NCI-H1436 treated with DMSO at 0.1 percent for 48 hours (cell line): ENCODE measurements around the gene COX20.
"Not testable (repeated sequence)": the region's sequence is repeated elsewhere in the genome, so short reads cannot be mapped to it uniquely, and the experiment has no call there.

Experiments
- DNase-seq: peaks from one replicate; lab custom pipeline; 2025; lab: John Stamatoyannopoulos, UW

COX20 gene

DNA sequence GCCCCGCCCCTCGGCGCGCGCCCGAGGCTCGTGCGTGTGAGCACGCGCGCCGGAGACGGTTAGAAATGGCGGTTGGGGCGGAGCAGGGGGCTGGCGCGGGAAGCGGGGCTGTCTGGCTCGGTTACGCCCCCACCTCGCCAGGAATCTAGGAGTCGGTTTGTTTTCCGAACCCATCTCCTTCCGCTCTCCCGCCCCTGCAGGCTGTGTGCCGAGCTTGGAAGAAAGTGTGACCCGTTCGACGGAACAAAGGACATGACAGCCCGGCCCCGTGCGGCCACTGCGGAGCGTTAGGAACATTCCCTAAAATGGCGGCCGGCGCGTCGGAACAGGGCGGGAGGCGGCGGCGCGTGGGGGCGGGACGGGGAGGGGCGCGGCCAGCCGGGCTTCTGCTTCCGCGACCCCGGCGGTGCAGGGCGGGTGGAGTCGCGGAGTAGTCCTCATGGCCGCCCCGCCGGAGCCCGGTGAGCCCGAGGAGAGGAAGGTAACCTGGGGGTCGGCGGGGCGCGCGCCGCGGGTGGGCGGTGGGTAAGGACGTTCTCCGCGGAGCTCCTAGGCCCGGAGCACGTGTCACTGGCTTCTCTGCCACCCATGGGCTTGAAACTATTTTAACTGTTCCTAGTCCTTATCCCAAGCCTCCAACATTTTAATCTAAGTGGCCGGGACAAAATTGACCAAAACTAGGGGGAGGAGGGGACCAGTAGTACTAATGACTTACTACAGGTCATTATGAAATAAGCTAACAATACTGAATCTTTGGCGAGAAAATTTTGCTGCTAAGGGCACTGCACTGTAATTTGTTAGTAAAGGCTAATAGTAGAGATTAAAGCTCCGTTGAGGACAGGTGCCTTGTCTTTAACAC lies at the start of gene COX20:
Gene COX20, plus strand, starts transcription at position 383 of the 859 bp plus-strand sequence. Its CDS starts 57 bp downstream, at position 440.
- DNase-seq: peak; percentile 81

DNA sequence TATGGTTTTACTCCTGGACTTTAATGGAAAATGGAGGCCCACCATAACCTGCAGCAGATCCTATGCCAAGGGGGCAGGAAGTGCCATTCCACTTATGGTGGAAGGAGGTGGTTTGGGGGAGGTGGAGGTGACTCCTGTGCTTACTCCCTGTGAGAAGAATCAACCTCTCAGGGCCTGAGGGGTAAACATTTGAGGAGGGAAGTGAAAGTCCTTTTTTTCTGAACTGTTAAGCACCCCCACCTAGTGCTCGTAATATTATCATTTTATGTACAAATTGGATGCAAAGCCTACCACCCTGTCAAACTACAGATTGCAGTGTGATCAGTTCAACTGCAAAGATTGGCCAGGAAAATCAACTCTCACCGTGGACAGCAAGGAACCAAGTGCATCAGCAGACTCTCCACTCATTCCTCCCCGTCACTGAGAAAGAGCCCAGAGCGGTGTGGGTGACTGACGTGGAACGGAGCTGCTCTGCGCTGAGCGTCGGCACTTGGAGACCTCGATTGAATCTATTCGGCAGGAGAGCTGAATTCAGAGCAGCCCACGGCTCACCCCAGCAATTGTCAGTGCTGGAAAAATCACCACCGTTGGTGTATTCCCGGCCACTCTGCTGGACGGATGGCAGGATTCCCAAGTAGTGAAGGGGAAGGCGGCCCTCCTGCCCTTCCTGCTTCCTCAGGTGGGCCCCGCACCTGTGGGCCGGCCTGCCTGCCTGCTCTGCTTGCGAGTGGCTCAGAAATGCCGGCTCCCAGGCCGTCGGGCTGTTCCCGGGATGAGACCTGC lies 46.8 kb upstream of the COX20 start:
- DNase-seq: no peak

DNA sequence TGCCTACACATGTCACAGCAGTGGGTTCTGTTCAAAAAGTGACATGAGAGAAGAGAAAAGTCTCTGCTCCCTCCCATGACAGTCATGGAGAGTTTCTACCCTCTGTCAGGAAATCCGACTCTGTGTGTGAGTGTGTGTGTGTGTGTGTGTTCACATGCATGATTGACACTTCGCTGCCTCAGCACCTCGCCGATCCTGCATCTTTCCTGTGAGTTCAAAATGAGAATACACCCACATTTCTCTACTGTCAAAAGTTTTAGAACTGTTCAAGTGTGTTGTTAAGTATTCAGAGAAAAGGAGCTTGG lies 46.2 kb upstream of the COX20 start:
- no peak for DNase-seq

- no peak for DNase-seq
These were observed 45.7 kb upstream of the COX20 start for GRCh38 chr1:244789731-244790130.

GRCh38 chr1:244791061-244791460 lies 44.4 kb upstream of the COX20 start:
- no peak for DNase-seq

DNA sequence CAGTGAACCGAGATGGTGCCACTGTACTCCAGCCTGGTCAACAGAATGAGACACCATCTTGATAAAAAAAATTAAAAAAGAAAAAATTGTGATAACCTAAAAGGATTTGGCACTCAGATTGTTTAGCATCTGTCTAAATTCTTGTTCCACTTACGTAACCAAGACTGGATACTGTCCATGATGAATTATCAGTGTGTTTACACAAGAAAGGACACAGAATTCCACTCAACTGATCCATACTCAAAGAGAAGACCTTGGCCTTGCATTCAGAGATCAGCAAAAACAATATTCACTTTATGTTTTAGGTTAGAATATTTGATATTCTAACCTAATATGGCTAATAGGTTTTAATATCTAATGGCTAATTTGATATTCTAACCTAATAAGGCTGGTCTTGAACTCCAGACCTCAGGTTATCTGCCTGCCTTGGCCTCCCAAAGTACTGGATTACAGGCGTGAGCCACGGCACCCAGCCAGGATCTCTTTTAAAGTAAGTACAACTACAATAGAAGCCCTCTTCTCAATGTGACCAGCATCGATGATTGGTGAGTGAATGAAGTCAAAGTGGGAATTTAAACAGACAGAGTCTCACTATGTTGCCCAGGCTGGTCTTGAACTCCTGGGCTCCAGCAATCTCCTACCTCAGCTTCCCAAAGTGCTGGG lies 43.1 kb upstream of the COX20 start:
- DNase-seq: no peak

DNA sequence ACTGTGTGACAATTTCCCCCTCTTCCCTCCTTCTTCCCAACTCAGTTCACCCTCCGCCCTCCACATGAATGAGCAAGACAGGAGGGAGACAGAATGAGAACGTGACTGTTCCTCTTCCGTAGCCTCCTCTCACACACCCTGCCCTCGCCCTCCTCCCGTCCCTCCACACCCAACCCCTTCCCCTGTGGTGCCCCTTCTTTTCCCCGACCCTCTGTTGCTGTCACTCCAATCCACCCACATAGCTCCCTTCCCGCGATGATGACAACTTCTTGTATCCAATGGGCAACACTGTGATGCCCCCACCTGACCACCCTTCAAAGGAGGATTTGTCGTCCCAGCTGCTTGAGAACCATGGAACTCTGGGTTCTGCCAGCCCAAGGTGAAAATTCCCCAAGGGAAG lies 41.4 kb upstream of the COX20 start:
- no peak for DNase-seq

DNA sequence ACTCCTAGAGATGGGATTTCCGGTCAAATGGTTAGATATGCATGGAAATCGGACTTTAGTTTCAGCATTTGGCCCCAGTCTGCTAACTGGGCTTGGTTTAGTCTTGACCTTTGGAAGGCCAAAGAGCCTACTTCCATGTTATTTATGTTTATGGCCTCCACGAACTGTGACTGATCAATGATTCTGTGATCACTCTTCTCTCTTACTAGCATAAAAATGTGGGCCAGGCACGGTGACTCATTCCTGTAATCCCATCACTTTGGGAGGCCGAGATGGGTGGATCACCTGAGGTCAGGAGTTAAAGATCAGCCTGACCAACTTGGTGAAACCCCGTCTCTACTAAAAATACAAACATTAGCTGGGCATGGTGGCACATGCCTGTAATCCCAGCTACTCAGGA lies 40.9 kb upstream of the COX20 start:
- DNase-seq: not testable (repeated sequence)

DNA sequence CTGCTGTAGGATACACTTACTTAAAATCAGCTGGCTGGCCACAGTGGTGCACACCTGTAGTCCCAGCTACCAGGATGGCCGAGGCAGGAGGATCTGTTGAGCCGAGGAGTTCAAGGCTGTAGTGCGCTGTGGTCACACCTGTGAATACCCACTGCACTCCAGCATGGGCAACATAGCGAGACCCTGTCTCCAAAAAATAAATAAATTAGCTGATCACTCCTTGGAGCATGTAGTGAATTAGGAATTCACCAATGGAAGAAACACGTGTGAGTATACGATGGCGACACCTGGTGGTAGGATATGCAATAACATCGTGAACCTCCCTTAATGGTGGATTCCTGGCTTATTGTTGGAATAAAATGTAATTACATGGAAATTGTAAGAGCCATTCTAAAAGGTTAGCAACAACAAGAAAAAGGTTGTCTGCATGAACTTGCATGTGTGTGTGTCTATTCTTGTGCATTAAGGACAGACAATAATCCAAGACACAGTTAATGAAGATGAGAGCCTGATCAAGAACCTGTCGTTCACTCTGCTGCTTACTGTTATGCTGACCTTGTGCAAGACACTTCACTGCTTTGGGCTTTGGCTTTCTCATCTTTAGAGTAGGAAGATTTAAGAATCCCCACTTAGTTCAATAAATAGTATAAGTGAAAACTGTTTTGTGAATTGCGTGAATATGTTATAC lies 38.6 kb upstream of the COX20 start:
- DNase-seq: peak; percentile 11

DNA sequence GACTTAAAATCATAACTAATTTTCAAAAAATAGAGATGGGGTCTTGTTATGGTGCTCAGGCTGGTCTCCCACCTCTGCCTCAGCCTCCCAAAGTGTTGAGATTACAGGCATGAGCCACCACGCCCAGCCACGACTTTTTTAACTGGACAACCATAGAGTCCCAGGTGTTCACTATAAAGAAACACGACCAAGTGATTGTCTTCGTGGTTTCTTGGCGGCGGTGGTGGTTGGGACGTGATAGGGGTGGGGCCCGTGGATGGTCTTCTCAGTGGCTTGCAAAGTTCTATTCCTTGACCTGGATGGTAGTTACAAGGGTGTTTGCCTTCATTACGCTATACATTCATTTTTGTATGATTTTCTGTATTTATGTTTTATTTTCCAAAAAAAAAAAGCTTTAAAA lies 34.6 kb upstream of the COX20 start:
- no peak for DNase-seq

- DNase-seq: no peak
These were observed 34.2 kb upstream of the COX20 start for GRCh38 chr1:244801246-244801645.

- DNase-seq: no peak
These were observed 33.4 kb upstream of the COX20 start for GRCh38 chr1:244802041-244802440.

DNA sequence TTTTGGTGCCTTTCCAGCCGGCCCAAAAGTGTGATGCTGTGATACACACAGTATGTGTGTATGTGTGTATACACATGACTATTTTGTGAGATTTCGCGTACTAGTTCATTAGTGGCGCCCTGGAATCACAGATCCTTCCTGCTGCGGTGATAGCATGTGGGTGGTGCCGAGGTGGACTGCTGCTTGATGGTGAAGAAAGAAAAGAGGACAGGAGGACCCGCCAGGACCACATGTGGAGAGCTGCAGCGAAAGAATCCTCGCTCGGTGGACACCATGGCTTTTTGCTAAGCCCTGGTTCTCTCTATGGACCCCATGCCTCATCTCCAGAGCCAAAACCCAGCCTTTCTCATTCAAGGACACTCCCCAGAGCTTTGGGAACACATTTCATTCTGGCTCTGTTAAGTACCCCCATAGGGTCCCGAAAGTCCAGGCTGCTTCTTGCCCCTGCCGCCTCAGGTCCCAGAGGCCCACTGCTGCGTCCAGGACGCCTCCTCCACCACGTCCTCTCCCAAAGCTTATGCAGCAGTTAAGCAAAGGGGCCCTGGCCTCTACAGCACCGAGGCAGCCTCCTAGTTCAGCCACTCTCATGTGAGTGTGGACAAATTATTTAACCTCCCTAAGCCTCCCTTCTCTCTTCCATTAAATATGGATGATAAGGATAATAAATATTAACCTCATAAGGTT lies 32.8 kb upstream of the COX20 start:
- DNase-seq: no peak

GRCh38 chr1:244804841-244805240 lies 30.6 kb upstream of the COX20 start:
- DNase-seq: no peak

- no peak for DNase-seq
These were observed 28.3 kb upstream of the COX20 start for GRCh38 chr1:244807138-244807537.

- DNase-seq: no peak
These were observed 25.2 kb upstream of the COX20 start for GRCh38 chr1:244810221-244810620.

GRCh38 chr1:244813327-244813726 lies 22.1 kb upstream of the COX20 start:
- DNase-seq: no peak

- no peak for DNase-seq
These were observed 19.8 kb upstream of the COX20 start for GRCh38 chr1:244815600-244816099.

- DNase-seq: no peak
These were observed 18.0 kb upstream of the COX20 start for GRCh38 chr1:244817415-244817894.

- no peak for DNase-seq
These were observed 15.3 kb upstream of the COX20 start for GRCh38 chr1:244820131-244820530.

DNA sequence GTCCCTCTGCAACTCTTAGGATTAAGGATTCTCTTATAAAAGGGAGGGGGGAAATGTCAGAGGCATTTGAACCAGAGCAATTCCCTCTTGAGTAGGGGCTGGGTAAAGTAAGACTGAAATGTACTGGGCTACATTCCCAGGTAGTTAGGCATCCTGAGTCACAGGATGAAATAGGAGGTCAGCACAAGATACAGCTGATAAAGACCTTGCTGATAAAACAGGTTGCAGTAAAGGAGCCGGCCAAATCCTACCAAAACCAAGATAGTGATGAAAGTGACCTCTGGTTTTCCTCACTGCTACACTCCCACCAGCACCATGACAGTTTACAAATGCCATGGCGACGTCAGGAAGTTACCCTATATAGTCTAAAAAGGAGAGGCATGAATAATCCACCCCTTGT lies 14.3 kb upstream of the COX20 start:
- DNase-seq: no peak
